CD4-positive, alpha-beta T cell (primary cell): ENCODE results near the gene TECPR2. TPM values are rescaled to one million over a fixed set of nuclear protein-coding genes. Genes with fewer than 3 reads are reported as not detected.

Source experiments
- ATAC-seq: fragments of 200-7000 bp; cut with Tn5 transposase; one replicate; pipeline ENCODE4 v1.10.0; 2022; ENCODE audit warnings: mild to moderate bottlenecking; ENCODE audit not compliant: poor library complexity
- CTCF ChIA-PET: fragments of 350-600 bp; sonication (Branson Sonifier 250); formaldehyde crosslinking; loops from one replicate; lab custom pipeline; 2021; ENCODE audit warnings: antibody characterized with exemption, inconsistent platforms; lab: Charles Lee
- POLR2A ChIA-PET: fragments of 350-600 bp; sonication (Branson Sonifier 250); formaldehyde crosslinking; loops from one replicate; lab custom pipeline; 2021; ENCODE audit warnings: antibody characterized with exemption, inconsistent platforms; lab: Charles Lee
- DNase-seq, 14 experiments: peaks; one replicate each; pipeline ENCODE4 v3.0.0-alpha.2; 2013 to 2020; ENCODE audit warnings: mixed read lengths in 2 of 14
- H3K27ac ChIP-seq, 2 donors: one replicate each; pipeline versions ENCODE4 v1.5.1 to v1.7.0; 2013; ENCODE audit warnings: low read length in 2 of 2, low read depth in 1 of 2, mild to moderate bottlenecking in 1 of 2
- H3K27me3 ChIP-seq, 2 experiments: 1 replicate in 1 of 2; 2 replicates in 1 of 2; pipeline versions ENCODE4 v1.6.1 to v1.7.0; 2013; ENCODE audit warnings: low read length in 2 of 2, control low read depth in 1 of 2, mild to moderate bottlenecking in 1 of 2, moderate library complexity in 1 of 2; ENCODE audit not compliant: insufficient read depth in 2 of 2, control insufficient read depth in 1 of 2
- H3K36me3 ChIP-seq: one replicate; pipeline ENCODE4 v1.6.1; 2013; ENCODE audit warnings: low read length, control low read depth; ENCODE audit not compliant: insufficient read depth
- H3K4me1 ChIP-seq: one replicate; pipeline ENCODE4 v1.6.1; 2013; ENCODE audit warnings: low read length, control low read depth; ENCODE audit not compliant: insufficient read depth
- H3K4me3 ChIP-seq: one replicate; pipeline ENCODE4 v1.5.1; 2013; ENCODE audit warnings: mild to moderate bottlenecking, low read length, moderate library complexity
- H3K9me3 ChIP-seq, 2 experiments: 1 replicate in 1 of 2; 2 replicates in 1 of 2; pipeline versions ENCODE4 v1.6.1 to v1.7.0; 2013; ENCODE audit warnings: low read length in 2 of 2, mild to moderate bottlenecking in 2 of 2, control low read depth in 1 of 2, moderate library complexity in 1 of 2; ENCODE audit not compliant: control insufficient read depth in 1 of 2, insufficient read depth in 1 of 2
- H3K27ac Mint-ChIP-seq: one replicate; pipeline ENCODE4 v1.8.0; 2020; ENCODE audit warnings: mixed read lengths
- H3K27me3 Mint-ChIP-seq: one replicate; pipeline ENCODE4 v1.8.0; 2021; ENCODE audit warnings: mixed read lengths
- H3K36me3 Mint-ChIP-seq: one replicate; pipeline ENCODE4 v1.8.0; 2021; ENCODE audit warnings: low read depth, mixed read lengths
- H3K4me1 Mint-ChIP-seq: one replicate; pipeline ENCODE4 v1.8.0; 2021; ENCODE audit warnings: low read depth, mixed read lengths
- H3K4me3 Mint-ChIP-seq: one replicate; pipeline ENCODE4 v1.8.0; 2020; ENCODE audit warnings: mild to moderate bottlenecking, mixed read lengths
- H3K9me3 Mint-ChIP-seq: one replicate; pipeline ENCODE4 v1.8.0; 2020; ENCODE audit warnings: mixed read lengths
- CTCF ChIP-seq: fragments of 200-600 bp; IDR thresholded peaks from one replicate; pipeline ENCODE4 v1.8.0; 2022; ENCODE audit warnings: antibody characterized with exemption, mild to moderate bottlenecking
- intact Hi-C, 2 experiments: fragments of 100-400 bp; cut with DNase I in 1 of 2; cut with micrococcal nuclease in 1 of 2; formaldehyde crosslinking; loops; one replicate each; pipeline versions ENCODE4 v1.15.1 to v1.9.0; 2023 to 2025; cut with DNase I, micrococcal nuclease
- total RNA-seq, 174 experiments: library from RNA in 2 of 174; stranded (reverse) in 2 of 174; gene quantifications; one replicate each; pipeline ENCODE4 v1.2.3 and lab custom pipeline; 2021 to 2026

TECPR2 gene
- total RNA-seq, 2 experiments from 2014 or later = 5.0 to 5.4 TPM

GRCh38 chr14:102541771-102542170 is 179.0 kb downstream of the TECPR2 start:
- CTCF ChIA-PET = no interaction called here

GRCh38 chr14:102544046-102544746 is 181.5 kb downstream of the TECPR2 start:
- Histone ChIP-seq H3K4me3 (no peak overlapping the region), H3K27me3 (peaks cover 22 to 24% of the 10 kb centered on the region in 2 experiments), H3K36me3 (no peaks in the 10 kb centered on the region), H3K27ac (no peak overlapping the region), H3K4me1 (peaks cover 16% of the 10 kb centered on the region), H3K9me3 (peaks cover 0 to 8% of the 10 kb centered on the region in 2 experiments)
- ChIA-PET POLR2A (no interaction called here), CTCF (no interaction called here)
- Mint-ChIP-seq H3K9me3 (no peaks in the 10 kb centered on the region), H3K27ac (no peak overlapping the region), H3K36me3 (no peaks in the 10 kb centered on the region), H3K4me3 (no peak overlapping the region), H3K27me3 (peaks cover 43% of the 10 kb centered on the region), H3K4me1 (peaks cover 4% of the 10 kb centered on the region)
- ATAC-seq (no peak), DNase-seq (no peak)
- TF ChIP-seq CTCF = no peak
- intact Hi-C loops = no loop called here

More at GRCh38 chr14:102541771-102542170, 179.0 kb downstream of the TECPR2 start:
- DNase-seq (no peak), ATAC-seq (no peak)
- no peak overlapping the region for H3K4me3 ChIP-seq
- peaks cover 19 to 20% of the 10 kb centered on the region in 2 experiments for H3K27me3 ChIP-seq
- Mint-ChIP-seq H3K9me3 (no peaks in the 10 kb centered on the region), H3K36me3 (no peaks in the 10 kb centered on the region), H3K4me3 (no peak overlapping the region), H3K27me3 (peaks cover 21% of the 10 kb centered on the region), H3K4me1 (peaks cover 4% of the 10 kb centered on the region), H3K27ac (no peak overlapping the region)
- intact Hi-C loops = no loop called here
- POLR2A ChIA-PET = no interaction called here
- TF ChIP-seq CTCF = no peak
- H3K9me3 ChIP-seq = peaks cover 0 to 8% of the 10 kb centered on the region in 2 experiments
- H3K36me3 ChIP-seq = no peaks in the 10 kb centered on the region
- peaks cover 16% of the 10 kb centered on the region for H3K4me1 ChIP-seq
- H3K27ac ChIP-seq = no peak overlapping the region

GRCh38 chr14:102544747-102545460 is 182.2 kb downstream of the TECPR2 start:
- no peaks in the 10 kb centered on the region for H3K36me3 Mint-ChIP-seq
- DNase-seq (peak in 6 of 14 experiments; percentile 8 to 48 (median 30)), ATAC-seq (peak; percentile 67)
- peak overlapping the region; percentile 22 for H3K4me3 ChIP-seq
- H3K9me3 Mint-ChIP-seq = no peaks in the 10 kb centered on the region
- no peak overlapping the region for H3K27ac ChIP-seq
- no peaks in the 10 kb centered on the region for H3K36me3 ChIP-seq
- intact Hi-C loops = no loop called here
- H3K9me3 ChIP-seq = peaks cover 0 to 8% of the 10 kb centered on the region in 2 experiments
- H3K4me1 Mint-ChIP-seq = peaks cover 4% of the 10 kb centered on the region
- H3K27me3 Mint-ChIP-seq = peaks cover 43% of the 10 kb centered on the region
- H3K4me1 ChIP-seq = peaks cover 16% of the 10 kb centered on the region
- H3K27me3 ChIP-seq = peaks cover 22 to 24% of the 10 kb centered on the region in 2 experiments
- no peak for TF ChIP-seq CTCF
- ChIA-PET CTCF (no interaction called here), POLR2A (no interaction called here)
- H3K27ac Mint-ChIP-seq = no peak overlapping the region
- H3K4me3 Mint-ChIP-seq = peak overlapping the region; percentile 52
